ENCODE data around the gene UGT3A2. TPM values are rescaled to one million over a fixed set of nuclear protein-coding genes. Genes with fewer than 3 reads are reported as not detected.

UGT3A2 gene
- polyA plus RNA-seq, 1 donor (not counting 4 experiments of a cell fraction or from before 2014, with no cell fraction given): 0.07 TPM

- no peak overlapping the region for H3K27ac ChIP-seq (ENCODE audit: control insufficient read depth, insufficient read depth, low read length)
- H3K9me3 ChIP-seq (ENCODE audit: control insufficient read depth, low read depth, low read length): no peaks in the 10 kb centered on the region
- H3K4me1 ChIP-seq (ENCODE audit: control insufficient read depth, extremely low read depth, insufficient read depth, low read length): peaks cover 7% of the 10 kb centered on the region
- H3K36me3 ChIP-seq (ENCODE audit: control insufficient read depth in 2 of 2, extremely low read depth in 1 of 2, insufficient read depth in 2 of 2, low read length in 2 of 2): no peaks in the 10 kb centered on the region
- H2AFZ ChIP-seq (ENCODE audit: control insufficient read depth, low read length): no peak overlapping the region
- TF ChIP-seq EZH2 (IDR thresholded peaks at IDR 0.05; ENCODE audit: low read length): no peak
- TF ChIP-seq, protein P1, sequence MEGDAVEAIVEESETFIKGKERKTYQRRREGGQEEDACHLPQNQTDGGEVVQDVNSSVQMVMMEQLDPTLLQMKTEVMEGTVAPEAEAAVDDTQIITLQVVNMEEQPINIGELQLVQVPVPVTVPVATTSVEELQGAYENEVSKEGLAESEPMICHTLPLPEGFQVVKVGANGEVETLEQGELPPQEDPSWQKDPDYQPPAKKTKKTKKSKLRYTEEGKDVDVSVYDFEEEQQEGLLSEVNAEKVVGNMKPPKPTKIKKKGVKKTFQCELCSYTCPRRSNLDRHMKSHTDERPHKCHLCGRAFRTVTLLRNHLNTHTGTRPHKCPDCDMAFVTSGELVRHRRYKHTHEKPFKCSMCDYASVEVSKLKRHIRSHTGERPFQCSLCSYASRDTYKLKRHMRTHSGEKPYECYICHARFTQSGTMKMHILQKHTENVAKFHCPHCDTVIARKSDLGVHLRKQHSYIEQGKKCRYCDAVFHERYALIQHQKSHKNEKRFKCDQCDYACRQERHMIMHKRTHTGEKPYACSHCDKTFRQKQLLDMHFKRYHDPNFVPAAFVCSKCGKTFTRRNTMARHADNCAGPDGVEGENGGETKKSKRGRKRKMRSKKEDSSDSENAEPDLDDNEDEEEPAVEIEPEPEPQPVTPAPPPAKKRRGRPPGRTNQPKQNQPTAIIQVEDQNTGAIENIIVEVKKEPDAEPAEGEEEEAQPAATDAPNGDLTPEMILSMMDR (optimal IDR thresholded peaks at IDR 0.05 in 1 of 3, IDR thresholded peaks at IDR 0.05 in 1 of 3, conservative IDR thresholded peaks at IDR 0.05 in 1 of 3; ENCODE audit: extremely low read depth in 1 of 3, insufficient read depth in 2 of 3, low read length in 3 of 3): no peak
- no peak overlapping the region for H3K4me2 ChIP-seq (ENCODE audit: control insufficient read depth, extremely low read depth, insufficient read depth, low read depth, low read length)
- no peaks in the 10 kb centered on the region for H3K27me3 ChIP-seq (ENCODE audit: control insufficient read depth, extremely low read depth, insufficient read depth, low read length)
- dilution Hi-C loops (cut with MboI; ENCODE audit: extremely low pct_ligation_motif_present, low sequenced_read_pairs): no loop called here
- FAIRE-seq (no peak), DNase-seq (ENCODE audit: low read depth, low spot score) (no peak)
- no peaks in the 10 kb centered on the region for H3K79me2 ChIP-seq (ENCODE audit: control insufficient read depth, insufficient read depth, low read length)
- H3K9me1 ChIP-seq (ENCODE audit: control insufficient read depth, extremely low read depth, insufficient read depth, low read length): no peaks in the 10 kb centered on the region
- H4K20me1 ChIP-seq (ENCODE audit: control insufficient read depth, extremely low read depth, insufficient read depth, low read length): no peaks in the 10 kb centered on the region
- H3K4me3 ChIP-seq (ENCODE audit: control insufficient read depth in 2 of 3, extremely low read depth in 1 of 3, insufficient read depth in 2 of 3, low read depth in 1 of 3, low read length in 3 of 3): no peak overlapping the region
- no peak overlapping the region for H3K9ac ChIP-seq (ENCODE audit: control insufficient read depth, extremely low read depth, insufficient read depth, low read length)
Measured at GRCh38 chr5:36057386-36057785, 9.3 kb downstream of the UGT3A2 start.

- no peaks in the 10 kb centered on the region for H3K27me3 ChIP-seq (ENCODE audit: control insufficient read depth, extremely low read depth, insufficient read depth, low read length)
- H3K79me2 ChIP-seq (ENCODE audit: control insufficient read depth, insufficient read depth, low read length): no peaks in the 10 kb centered on the region
- H3K36me3 ChIP-seq (ENCODE audit: control insufficient read depth in 2 of 2, extremely low read depth in 1 of 2, insufficient read depth in 2 of 2, low read length in 2 of 2): no peaks in the 10 kb centered on the region
- no peaks in the 10 kb centered on the region for H4K20me1 ChIP-seq (ENCODE audit: control insufficient read depth, extremely low read depth, insufficient read depth, low read length)
- no peak for TF ChIP-seq EZH2 (IDR thresholded peaks at IDR 0.05; ENCODE audit: low read length)
- TF ChIP-seq, protein P1 (optimal IDR thresholded peaks at IDR 0.05 in 1 of 3, IDR thresholded peaks at IDR 0.05 in 1 of 3, conservative IDR thresholded peaks at IDR 0.05 in 1 of 3; ENCODE audit: extremely low read depth in 1 of 3, insufficient read depth in 2 of 3, low read length in 3 of 3): no peak
- no peak for FAIRE-seq
- H3K4me2 ChIP-seq (ENCODE audit: control insufficient read depth, extremely low read depth, insufficient read depth, low read depth, low read length): no peak overlapping the region
- H3K9me3 ChIP-seq (ENCODE audit: control insufficient read depth, low read depth, low read length): no peaks in the 10 kb centered on the region
- no peak for DNase-seq (ENCODE audit: low read depth, low spot score)
- dilution Hi-C loops (cut with MboI; ENCODE audit: extremely low pct_ligation_motif_present, low sequenced_read_pairs): no loop called here
- no peak overlapping the region for H3K27ac ChIP-seq (ENCODE audit: control insufficient read depth, insufficient read depth, low read length)
- peaks cover 9% of the 10 kb centered on the region for H3K4me1 ChIP-seq (ENCODE audit: control insufficient read depth, extremely low read depth, insufficient read depth, low read length)
- no peak overlapping the region for H3K4me3 ChIP-seq (ENCODE audit: control insufficient read depth in 2 of 3, extremely low read depth in 1 of 3, insufficient read depth in 2 of 3, low read depth in 1 of 3, low read length in 3 of 3)
- no peak overlapping the region for H2AFZ ChIP-seq (ENCODE audit: control insufficient read depth, low read length)
- no peaks in the 10 kb centered on the region for H3K9me1 ChIP-seq (ENCODE audit: control insufficient read depth, extremely low read depth, insufficient read depth, low read length)
- H3K9ac ChIP-seq (ENCODE audit: control insufficient read depth, extremely low read depth, insufficient read depth, low read length): no peak overlapping the region
Measured at GRCh38 chr5:36056422-36056821, 10.3 kb downstream of the UGT3A2 start.

All from keratinocyte (primary cell).